SKM-1 (cell line): Measurements from ENCODE around the gene MTMR6.

ENCODE experiments used
- DNase-seq: peaks from one replicate; lab custom pipeline; 2025; ENCODE audit not compliant: unreplicated experiment; lab: John Stamatoyannopoulos, UW

MTMR6 gene

GRCh38 chr13:25218019-25218418, 69.3 kb downstream of the MTMR6 start:
- no peak for DNase-seq

- no peak for DNase-seq
Observed at GRCh38 chr13:25217023-25217885, 70.0 kb downstream of the MTMR6 start.

DNA sequence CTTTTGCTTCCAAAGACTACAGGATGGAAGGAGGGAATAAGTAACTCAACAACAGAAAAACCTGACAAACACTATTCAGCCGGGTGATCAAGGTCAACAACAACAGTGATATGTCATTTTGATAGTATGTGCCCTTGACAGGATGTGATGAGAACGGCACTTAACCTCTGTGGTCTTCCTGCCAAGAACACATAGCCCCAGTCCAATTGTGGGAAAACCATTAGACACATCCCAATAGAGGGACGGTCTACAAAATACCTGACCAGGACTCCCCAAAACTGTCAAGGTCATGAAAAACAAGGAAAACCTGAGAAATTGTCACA, 72.1 kb downstream of the MTMR6 start:
- no peak for DNase-seq

DNA sequence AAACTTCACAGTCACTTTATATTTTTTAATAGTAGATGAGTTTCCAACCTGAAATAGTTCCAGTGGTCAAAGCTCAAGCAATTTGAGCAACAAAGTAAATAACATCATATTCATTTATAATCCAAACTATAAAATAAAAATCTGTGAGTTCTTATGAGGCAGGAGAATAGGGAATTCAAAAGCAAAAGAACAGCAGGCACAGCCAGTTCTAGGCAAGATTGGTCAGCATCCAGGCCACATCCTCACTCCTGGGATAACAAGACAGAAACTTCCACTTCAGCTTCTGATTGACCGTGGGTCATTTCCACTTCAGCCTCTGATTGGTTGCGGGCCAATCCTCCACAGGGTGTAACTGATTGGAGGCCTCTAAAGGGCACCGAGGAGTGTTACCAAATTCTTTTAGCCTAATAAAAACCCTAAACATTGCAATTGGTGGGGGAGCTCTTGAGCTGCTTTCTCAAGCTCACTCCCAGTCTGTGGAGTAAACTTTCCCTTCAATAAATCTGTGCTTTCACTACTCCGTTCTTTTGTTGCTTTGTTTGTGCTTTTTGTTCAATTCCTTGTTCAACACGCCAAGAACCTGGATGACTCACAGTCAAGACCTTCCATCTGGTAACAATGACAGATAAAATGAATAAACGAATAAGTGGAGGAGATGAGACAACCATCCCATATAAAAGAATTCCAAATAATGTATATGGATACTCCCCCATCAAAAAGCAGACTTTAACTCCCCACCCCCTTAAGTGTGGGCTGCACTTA, 72.6 kb downstream of the MTMR6 start:
- no peak for DNase-seq

GRCh38 chr13:25213715-25214114, 73.6 kb downstream of the MTMR6 start:
- no peak for DNase-seq

GRCh38 chr13:25210842-25211569, 76.3 kb downstream of the MTMR6 start:
- no peak for DNase-seq

- no peak for DNase-seq
Observed at GRCh38 chr13:25207291-25207810, 79.9 kb downstream of the MTMR6 start.

- DNase-seq, result no peak
Observed at GRCh38 chr13:25204863-25205262, 82.4 kb downstream of the MTMR6 start.

- DNase-seq, result no peak
Observed at GRCh38 chr13:25203127-25203740, 84.1 kb downstream of the MTMR6 start.

DNA sequence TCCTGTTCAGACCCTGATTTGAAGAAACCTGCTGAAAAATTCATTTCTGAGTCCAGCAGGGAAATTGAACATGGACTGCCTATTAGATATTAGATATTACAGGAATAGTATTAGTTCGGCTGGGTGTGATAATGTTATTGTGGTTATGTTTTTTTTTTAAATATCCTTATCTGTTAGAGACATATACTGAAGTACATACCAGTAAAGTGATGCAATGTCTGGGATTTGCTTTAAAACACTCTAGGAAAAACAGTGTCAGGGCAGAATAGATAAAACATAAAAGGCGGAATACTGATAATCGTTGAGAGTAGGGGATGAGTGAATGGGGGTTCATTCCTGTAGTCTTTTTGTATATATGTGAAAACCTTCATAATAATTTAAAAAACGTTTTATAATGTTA, 86.5 kb downstream of the MTMR6 start:
- no peak for DNase-seq

DNA sequence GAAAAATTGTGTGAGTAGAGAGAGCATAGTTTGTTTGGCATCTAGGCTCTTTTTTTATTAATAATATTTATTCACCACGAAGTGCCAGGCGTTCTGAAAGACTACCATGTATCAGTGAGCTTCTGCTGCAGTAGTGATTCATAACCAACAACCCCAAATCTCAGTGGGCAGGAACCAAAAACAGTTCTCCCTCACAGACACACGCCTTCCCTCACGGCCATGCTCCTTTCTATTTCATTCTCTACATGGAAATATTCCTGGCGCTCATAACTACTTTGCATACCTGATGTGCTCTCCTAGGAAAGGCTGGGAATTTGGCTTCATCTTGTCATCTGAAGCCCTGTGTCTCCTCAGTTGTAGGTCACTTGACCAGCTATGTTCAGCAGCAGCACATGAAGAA, 88.6 kb downstream of the MTMR6 start:
- DNase-seq, result no peak

DNA sequence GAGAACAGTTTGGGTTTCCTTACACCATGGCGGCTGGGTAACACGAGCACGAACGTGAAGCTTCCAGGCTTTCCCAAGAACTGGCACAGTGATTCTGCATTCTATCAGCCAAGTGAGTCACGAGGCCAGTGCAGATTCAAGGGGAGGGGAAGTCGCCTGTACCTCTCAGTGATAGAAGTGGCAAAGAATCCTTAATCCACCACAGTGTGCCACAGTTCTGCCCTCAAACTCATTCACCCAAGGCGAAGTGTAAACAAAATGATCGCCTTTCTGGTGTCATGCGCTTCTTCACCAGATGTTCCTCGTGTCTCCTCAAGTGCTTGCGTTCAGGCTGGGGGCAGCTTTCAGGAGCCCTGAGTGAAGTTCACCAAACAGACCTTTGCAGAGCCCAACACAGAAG, 90.3 kb downstream of the MTMR6 start:
- no peak for DNase-seq
